MM.1S (cell line): ENCODE measurements around the gene RAB9A.
"Not testable (repeated sequence)": the region's sequence is repeated elsewhere in the genome, so short reads cannot be mapped to it uniquely, and the experiment has no call there.

Source experiments
- CTCF ChIP-seq: fragments of 300-600 bp; sonication (generic); IDR thresholded peaks from 2 replicates; pipeline ENCODE4 v1.5.1; 2016; ENCODE audit warnings: antibody characterized with exemption, low read length, mixed read lengths
- EZH2 ChIP-seq: fragments of 300-600 bp; sonication (generic); optimal IDR thresholded peaks from 2 replicates; pipeline ENCODE3; 2017; ENCODE audit warnings: low read depth, mild to moderate bottlenecking, antibody characterized with exemption, low read length, mixed read lengths

- not testable (repeated sequence) for TF ChIP-seq CTCF, EZH2
Measured at GRCh38 chrX:13730523-13730922, 41.6 kb downstream of the RAB9A start.
